OCI-LY1 (cell line): Measurements from ENCODE around the gene VWA8.

Experiments
- EZH2 ChIP-seq: fragments of 200-600 bp; sonication (generic), shearing (Covaris generic); IDR thresholded peaks from 2 replicates; pipeline ENCODE4 v1.8.0; 2017; ENCODE audit warnings: borderline replicate concordance, mixed run types, mild to moderate bottlenecking, antibody characterized with exemption, low read length, moderate library complexity, mixed read lengths
- TF ChIP-seq, protein P1 (sequence below): fragments of 200-600 bp; sonication (generic), shearing (Covaris generic); IDR thresholded peaks from 2 replicates; pipeline ENCODE4 v1.5.1; 2017; ENCODE audit warnings: mild to moderate bottlenecking, antibody characterized with exemption, low read length, moderate library complexity, mixed read lengths

DNA sequence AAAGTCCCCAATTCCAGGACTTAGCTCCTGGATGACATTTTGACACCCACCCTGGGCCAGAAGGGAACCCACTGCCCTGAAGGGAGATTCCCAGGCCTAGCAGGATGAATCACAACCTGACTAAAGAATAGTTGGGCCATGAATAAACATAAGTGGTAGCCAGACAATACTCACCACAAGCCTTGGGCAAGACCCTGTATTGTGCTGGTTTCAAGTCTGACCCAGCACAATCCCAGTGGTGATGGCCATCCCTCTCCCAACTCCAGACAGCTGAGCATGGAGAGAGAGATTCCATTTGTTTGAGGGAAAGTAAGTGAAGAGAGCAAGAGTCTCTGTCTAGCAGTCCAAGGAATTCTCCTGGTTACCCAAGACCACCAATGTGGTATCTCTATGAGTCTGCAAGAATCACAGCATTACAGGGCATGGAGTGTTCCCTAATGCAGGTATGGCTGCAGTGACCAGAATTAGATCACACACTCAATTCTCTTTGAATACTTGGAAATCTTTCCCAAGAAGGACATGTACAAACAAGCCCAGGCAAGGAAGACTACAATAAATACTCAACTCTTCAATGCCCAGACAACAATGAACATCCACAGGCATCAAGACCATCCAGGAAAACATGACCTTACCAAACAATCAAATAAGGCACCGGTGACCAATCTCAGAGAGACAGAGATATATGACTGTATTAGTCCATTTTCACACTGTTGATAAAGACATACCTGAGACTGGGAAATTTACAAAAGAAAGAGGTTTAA, 158.0 kb downstream of the VWA8 start:
- TF ChIP-seq, protein P1, sequence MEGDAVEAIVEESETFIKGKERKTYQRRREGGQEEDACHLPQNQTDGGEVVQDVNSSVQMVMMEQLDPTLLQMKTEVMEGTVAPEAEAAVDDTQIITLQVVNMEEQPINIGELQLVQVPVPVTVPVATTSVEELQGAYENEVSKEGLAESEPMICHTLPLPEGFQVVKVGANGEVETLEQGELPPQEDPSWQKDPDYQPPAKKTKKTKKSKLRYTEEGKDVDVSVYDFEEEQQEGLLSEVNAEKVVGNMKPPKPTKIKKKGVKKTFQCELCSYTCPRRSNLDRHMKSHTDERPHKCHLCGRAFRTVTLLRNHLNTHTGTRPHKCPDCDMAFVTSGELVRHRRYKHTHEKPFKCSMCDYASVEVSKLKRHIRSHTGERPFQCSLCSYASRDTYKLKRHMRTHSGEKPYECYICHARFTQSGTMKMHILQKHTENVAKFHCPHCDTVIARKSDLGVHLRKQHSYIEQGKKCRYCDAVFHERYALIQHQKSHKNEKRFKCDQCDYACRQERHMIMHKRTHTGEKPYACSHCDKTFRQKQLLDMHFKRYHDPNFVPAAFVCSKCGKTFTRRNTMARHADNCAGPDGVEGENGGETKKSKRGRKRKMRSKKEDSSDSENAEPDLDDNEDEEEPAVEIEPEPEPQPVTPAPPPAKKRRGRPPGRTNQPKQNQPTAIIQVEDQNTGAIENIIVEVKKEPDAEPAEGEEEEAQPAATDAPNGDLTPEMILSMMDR: no peak
- TF ChIP-seq EZH2: no peak
